HG03159 (cell line): ENCODE data around the gene WDR91.
"Not testable (repeated sequence)": the region's sequence is repeated elsewhere in the genome, so short reads cannot be mapped to it uniquely, and the experiment has no call there.

ENCODE experiments used
- ATAC-seq: cut with Tn5 transposase; IDR thresholded peaks from one replicate; pipeline ENCODE4 v1.9.1; 2021; ENCODE audit warnings: mild to moderate bottlenecking, moderate library complexity; ENCODE audit not compliant: unreplicated experiment

The WDR91 gene

DNA sequence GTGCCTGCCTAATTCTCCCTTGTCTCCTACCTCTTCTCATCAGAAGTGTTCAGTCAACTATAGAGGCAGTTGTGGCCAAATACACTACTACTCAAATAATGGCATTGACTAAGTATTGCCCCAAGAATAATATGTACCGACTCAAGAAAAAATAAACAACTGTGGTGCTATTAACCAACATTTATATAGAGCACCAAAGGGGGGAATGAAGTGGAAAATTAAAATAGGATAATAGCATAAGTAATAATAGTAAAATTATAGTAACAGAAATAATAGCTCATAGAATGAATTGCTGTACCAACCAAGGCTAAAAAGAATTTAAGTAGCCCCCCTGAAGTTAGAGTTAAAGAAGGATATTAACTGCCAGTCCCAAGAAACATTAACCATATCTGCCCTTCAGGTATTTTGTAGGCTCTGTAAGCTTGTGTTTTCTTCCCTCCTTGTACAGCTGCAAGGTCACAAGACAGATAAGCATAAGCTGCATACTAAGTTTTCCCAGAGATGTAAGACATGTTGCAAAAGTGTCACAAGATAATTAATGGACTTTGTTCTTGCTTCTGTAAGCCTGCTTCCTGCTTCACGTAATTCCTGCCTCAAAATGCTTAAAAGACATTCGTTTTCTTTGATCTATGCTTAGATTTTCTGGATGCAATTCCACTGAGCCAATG lies 29.9 kb downstream of the WDR91 start:
- no peak for ATAC-seq

DNA sequence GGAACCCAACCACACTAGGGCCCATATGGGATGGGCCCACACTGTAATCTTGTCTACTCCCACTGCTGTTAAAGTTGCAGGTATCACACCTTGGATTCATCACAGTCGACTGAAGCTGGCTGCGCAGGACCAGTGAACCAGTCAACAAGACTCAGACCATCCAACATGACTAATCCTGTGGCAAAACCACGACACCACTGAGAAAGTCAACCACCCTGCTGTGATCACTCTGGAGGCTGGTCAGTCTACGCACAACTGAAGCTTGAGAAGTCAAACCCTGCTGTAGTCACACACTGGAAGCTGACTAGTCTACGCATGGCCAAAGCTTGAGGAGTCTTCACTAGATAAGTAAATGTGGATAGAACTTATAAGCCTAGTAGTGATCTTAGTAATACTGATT lies 31.2 kb downstream of the WDR91 start:
- no peak for ATAC-seq

- no peak for ATAC-seq
These were observed 31.9 kb downstream of the WDR91 start for GRCh38 chr7:135179321-135179925.

DNA sequence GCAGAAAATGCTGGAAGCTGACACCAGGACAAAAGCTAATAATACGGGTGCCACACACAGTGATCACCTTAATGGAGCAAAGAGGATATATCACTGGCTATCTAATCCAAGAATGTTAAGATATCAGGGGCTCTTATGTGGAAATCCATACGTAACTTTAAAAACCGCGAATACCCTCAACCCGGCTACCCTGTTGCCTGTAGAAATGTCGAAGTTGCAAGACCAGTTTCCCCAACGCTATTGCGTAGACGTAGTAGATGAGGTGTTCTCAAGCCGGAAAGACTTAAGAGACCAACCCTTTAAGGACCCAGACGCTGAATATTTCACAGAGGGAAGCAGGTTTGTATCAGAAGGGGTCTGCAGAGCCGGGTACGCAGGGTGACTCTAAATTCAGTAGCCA lies 33.0 kb downstream of the WDR91 start:
- ATAC-seq: no peak

- no peak for ATAC-seq
These were observed 34.2 kb downstream of the WDR91 start for GRCh38 chr7:135177028-135177696.

- ATAC-seq: no peak
These were observed 35.4 kb downstream of the WDR91 start for GRCh38 chr7:135175931-135176330.

DNA sequence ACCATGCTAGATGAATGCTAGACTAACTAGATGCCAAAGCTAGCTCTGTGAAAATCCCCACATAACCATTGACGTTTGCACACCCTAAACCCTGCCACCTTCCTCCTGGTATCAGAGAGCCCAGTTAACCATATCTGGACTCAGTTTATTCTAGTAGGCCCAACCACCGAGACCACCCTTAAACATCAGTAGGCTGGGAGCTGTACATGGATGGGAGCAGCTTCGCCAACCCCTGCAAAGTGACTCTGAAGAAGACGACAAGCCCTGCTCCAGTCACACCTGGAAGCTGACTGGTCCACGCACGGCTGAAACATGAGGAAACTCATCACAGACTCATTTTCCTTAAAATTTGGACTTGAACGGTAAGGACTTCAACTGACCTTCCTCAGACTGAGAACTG lies 36.4 kb downstream of the WDR91 start:
- ATAC-seq: no peak

DNA sequence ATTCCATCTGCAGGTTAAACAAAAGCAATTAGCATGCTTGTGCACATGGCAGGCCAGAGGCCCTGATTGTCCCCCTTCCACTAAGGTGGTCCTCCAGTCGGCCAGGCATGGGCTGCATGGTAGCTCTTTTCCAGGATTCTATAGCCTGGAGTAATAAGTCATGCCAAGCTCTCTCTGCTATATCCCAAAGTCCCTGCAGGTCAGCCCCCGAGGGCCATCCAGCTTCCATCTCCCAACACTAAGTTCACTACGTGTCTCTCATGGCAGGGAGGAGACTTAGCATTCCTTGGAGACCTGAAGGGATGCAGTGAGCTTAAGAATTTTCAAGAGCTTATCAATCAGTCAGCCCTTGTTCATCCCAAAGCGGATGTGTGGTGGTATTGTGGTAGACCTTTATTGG lies 37.4 kb downstream of the WDR91 start:
- ATAC-seq: not testable (repeated sequence)

- not testable (repeated sequence) for ATAC-seq
These were observed 39.6 kb downstream of the WDR91 start for GRCh38 chr7:135171581-135172291.

DNA sequence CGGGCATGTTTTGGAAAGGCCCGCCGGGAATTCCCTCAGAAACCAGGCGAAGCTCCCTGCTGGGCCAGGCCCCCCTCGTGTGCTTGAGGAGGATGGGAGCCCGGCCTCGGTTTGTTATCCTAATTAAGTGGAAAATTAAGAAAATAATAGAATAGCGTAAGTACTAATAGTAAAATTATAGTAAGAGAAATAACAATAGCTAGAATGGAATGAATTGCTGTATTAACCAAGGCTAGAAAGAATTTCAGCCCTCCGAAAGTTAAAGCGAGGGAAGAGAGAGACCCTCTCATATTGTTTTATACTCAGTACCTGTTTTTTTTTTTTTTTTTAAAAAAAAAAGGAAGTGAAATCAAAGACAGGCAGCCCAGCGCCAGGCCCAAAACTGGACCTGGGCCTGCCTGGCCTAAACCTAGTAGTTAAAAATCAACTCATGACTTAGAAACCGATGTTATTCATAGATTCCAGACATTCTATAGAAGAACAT lies 40.3 kb downstream of the WDR91 start:
- ATAC-seq: peak; percentile 36

- peak; percentile 68 for ATAC-seq
These were observed 40.9 kb downstream of the WDR91 start, which contains the start of gene CYREN for GRCh38 chr7:135170274-135170997. Gene CYREN, minus strand, starts transcription at chr7:135170707. Its CDS starts 1,785 bp downstream, at chr7:135168922.

DNA sequence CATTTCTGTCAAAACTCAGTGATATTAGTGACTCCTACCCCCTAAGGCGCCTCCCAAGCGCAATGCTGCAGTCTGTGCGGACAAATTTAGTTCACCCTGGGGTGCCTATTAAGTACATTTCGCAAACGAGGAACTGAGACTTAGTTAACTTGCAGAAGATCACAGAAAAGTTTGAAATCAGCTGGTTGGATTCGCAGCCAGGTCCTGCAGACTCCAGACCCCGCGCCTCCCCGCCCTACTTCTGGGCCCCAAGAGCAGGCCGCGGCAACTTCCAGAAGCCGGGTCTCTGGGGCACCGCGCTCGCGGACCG lies 41.4 kb downstream of the WDR91 start:
- peak; percentile 24 for ATAC-seq

GRCh38 chr7:135169141-135169963 lies 42.0 kb downstream of the WDR91 start:
- peak; percentile 27 for ATAC-seq

GRCh38 chr7:135168489-135169140 lies 42.7 kb downstream of the WDR91 start:
- no peak for ATAC-seq

GRCh38 chr7:135168001-135168400 lies 43.3 kb downstream of the WDR91 start:
- no peak for ATAC-seq

GRCh38 chr7:135167365-135167917 lies 43.9 kb downstream of the WDR91 start:
- ATAC-seq: no peak

- no peak for ATAC-seq
These were observed 44.9 kb downstream of the WDR91 start for GRCh38 chr7:135166338-135166990.

DNA sequence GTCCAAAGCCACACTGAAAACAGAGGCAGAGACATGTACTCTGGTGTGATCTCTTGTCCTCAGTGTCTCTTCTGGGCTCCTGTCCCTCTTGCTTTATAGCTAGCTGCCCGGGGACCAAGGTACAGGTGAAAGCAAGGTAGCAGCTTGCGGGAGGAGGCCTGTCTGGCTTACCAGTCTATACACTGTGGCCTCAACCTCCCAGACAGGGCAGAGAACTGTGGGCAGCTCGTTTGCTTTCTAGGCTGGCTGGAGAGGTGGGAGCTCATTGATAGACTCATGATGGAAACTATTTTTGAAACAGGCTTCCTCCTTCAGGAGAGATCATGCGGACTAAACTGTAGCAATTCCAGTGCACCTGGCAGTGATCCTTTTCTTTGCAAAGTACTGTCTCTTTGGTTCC lies 45.5 kb downstream of the WDR91 start:
- no peak for ATAC-seq
